HCT116 (cell line): ENCODE measurements around the gene PCNT. TPM values are rescaled to one million over a fixed set of nuclear protein-coding genes. Genes with fewer than 3 reads are reported as not detected.
A peak's percentile ranks its signal among the peaks of the same experiment; 100 is the strongest.

Experiments
- ATAC-seq: fragments of 200-7000 bp; cut with Tn5 transposase; 2 replicates; pipeline ENCODE4 v1.9.1; 2020; ENCODE audit warnings: mild to moderate bottlenecking, moderate library complexity
- BruUV-seq: library from RNA; stranded (reverse); fragments of 400-500 nt; replicated peaks from 2 replicates; lab custom pipeline; 2021; lab: Mats Ljungman, UMichigan
- CTCF ChIA-PET: fragments of 300-600 bp; sonication (Branson Sonifier 250); formaldehyde crosslinking; loops from one replicate; lab custom pipeline; 2021; ENCODE audit warnings: antibody characterized with exemption; lab: Charles Lee
- POLR2A ChIA-PET: fragments of 300-600, 350-600 bp; sonication (Branson Sonifier 250); formaldehyde crosslinking; loops from one replicate; lab custom pipeline; 2021; ENCODE audit warnings: antibody characterized with exemption; lab: Charles Lee
- RAD21 ChIA-PET, 2 experiments: fragments of 300-600 bp; sonication (Branson Sonifier 250); formaldehyde crosslinking; loops; one replicate each; lab custom pipeline; 2023; ENCODE audit warnings: low total read pairs in 2 of 2; ENCODE audit not compliant: uncharacterized antibody in 2 of 2, unreplicated experiment in 2 of 2, low non-redundant PET in 1 of 2; lab: Charles Lee
- DNase-seq: peaks from one replicate; pipeline ENCODE4 v3.0.0-alpha.2; 2010; ENCODE audit warnings: low read depth, low spot score
- H2AFZ ChIP-seq: fragments of 200-600 bp; shearing (Covaris generic), sonication (generic); 2 replicates; pipeline ENCODE4 v1.6.1; 2017; ENCODE audit warnings: low read depth, mixed run types, mixed read lengths, antibody characterized with exemption, low read length; ENCODE audit not compliant: poor library complexity, severe bottlenecking
- H3K27ac ChIP-seq: 2 replicates; pipeline ENCODE4 v1.5.1; 2012; ENCODE audit warnings: low read depth, low read length
- H3K27me3 ChIP-seq: fragments of 200-600 bp; sonication (generic); 2 replicates; pipeline ENCODE4 v1.6.1; 2016; ENCODE audit warnings: mixed run types, low read length, mixed read lengths; ENCODE audit not compliant: insufficient read depth
- H3K36me3 ChIP-seq, 2 experiments: fragments of 200-500 bp in 1 of 2; fragments of 200-600 bp in 1 of 2; sonication (Bioruptor generic) in 1 of 2; sonication (generic) in 1 of 2; 2 replicates each; pipeline versions ENCODE4 v1.5.1 to v1.6.1; 2014 to 2016; ENCODE audit warnings: low read length in 2 of 2, inconsistent platforms in 1 of 2, mixed read lengths in 1 of 2, mixed run types in 1 of 2; ENCODE audit not compliant: insufficient read depth in 2 of 2, control insufficient read depth in 1 of 2
- H3K4me1 ChIP-seq, 2 experiments: fragments of 200-600 bp in 1 of 2; sonication (generic) in 1 of 2; 2 replicates each; pipeline versions ENCODE4 v1.5.1 to v1.6.1; 2012 to 2017; ENCODE audit warnings: low read length in 2 of 2, inconsistent platforms in 1 of 2, mild to moderate bottlenecking in 1 of 2, mixed read lengths in 1 of 2, mixed run types in 1 of 2, moderate library complexity in 1 of 2; ENCODE audit not compliant: insufficient read depth in 2 of 2, control insufficient read depth in 1 of 2
- H3K4me2 ChIP-seq: fragments of 200-600 bp; sonication (generic); 2 replicates; pipeline ENCODE4 v1.6.1; 2017; ENCODE audit warnings: mixed run types, low read length, mixed read lengths
- H3K4me3 ChIP-seq, 2 experiments: fragments of 200-600 bp in 1 of 2; sonication (generic) in 1 of 2; replicated peaks in 1 of 2; 2 replicates each; pipeline ENCODE4 v1.5.1; 2011 to 2016; ENCODE audit warnings: low read length in 2 of 2, control low read depth in 1 of 2, low read depth in 1 of 2, mild to moderate bottlenecking in 1 of 2, mixed read lengths in 1 of 2, mixed run types in 1 of 2
- H3K79me2 ChIP-seq: fragments of 200-600 bp; sonication (generic); 2 replicates; pipeline ENCODE4 v1.6.1; 2017; ENCODE audit warnings: mild to moderate bottlenecking, mixed run types, low read length, moderate library complexity, mixed read lengths; ENCODE audit not compliant: insufficient read depth
- H3K9ac ChIP-seq: fragments of 200-600 bp; sonication (generic); 2 replicates; pipeline ENCODE4 v1.6.1; 2016; ENCODE audit warnings: low read length, mixed read lengths
- H3K9me2 ChIP-seq: fragments of 200-600 bp; sonication (generic), shearing (Covaris generic); 2 replicates; pipeline ENCODE4 v1.6.1; 2017; ENCODE audit warnings: mixed run types, mild to moderate bottlenecking, moderate library complexity; ENCODE audit not compliant: insufficient read depth
- H3K9me3 ChIP-seq, 2 experiments: fragments of 200-500 bp in 1 of 2; fragments of 200-600 bp in 1 of 2; sonication (Bioruptor generic) in 1 of 2; sonication (generic) in 1 of 2; 2 replicates each; pipeline ENCODE4 v1.6.1; 2014 to 2017; ENCODE audit warnings: low read length in 2 of 2, mixed read lengths in 2 of 2, inconsistent platforms in 1 of 2, low read depth in 1 of 2, mild to moderate bottlenecking in 1 of 2, mixed run types in 1 of 2, moderate library complexity in 1 of 2; ENCODE audit not compliant: control insufficient read depth in 1 of 2, insufficient read depth in 1 of 2
- H4K20me1 ChIP-seq: fragments of 200-600 bp; sonication (generic), shearing (Covaris generic); 2 replicates; pipeline ENCODE4 v1.6.1; 2017; ENCODE audit warnings: mixed run types, mild to moderate bottlenecking, moderate library complexity; ENCODE audit not compliant: insufficient read depth
- ATF3 ChIP-seq: IDR thresholded peaks from 2 replicates; pipeline ENCODE4 v1.6.1; 2012
- CTCF ChIP-seq, 3 experiments: fragments of 200-600 bp in 1 of 3; sonication (generic) in 1 of 3; IDR thresholded peaks in 2 of 3; conservative IDR thresholded peaks in 1 of 3; 2 replicates each; pipeline ENCODE4 v1.5.1; 2012 to 2017; ENCODE audit warnings: low read depth in 2 of 3, low read length in 2 of 3, antibody characterized with exemption in 1 of 3, borderline replicate concordance in 1 of 3, control low read depth in 1 of 3, mild to moderate bottlenecking in 1 of 3, mixed read lengths in 1 of 3, mixed run types in 1 of 3, moderate library complexity in 1 of 3; ENCODE audit not compliant: insufficient read depth in 1 of 3
- EZH2phosphoT487 ChIP-seq: fragments of 200-600 bp; IDR thresholded peaks from 2 replicates; pipeline ENCODE4 v1.6.1; 2018; ENCODE audit warnings: antibody characterized with exemption, borderline replicate concordance
- JUND ChIP-seq: IDR thresholded peaks from 2 replicates; pipeline ENCODE4 v1.6.1; 2012
- MAX ChIP-seq: IDR thresholded peaks from 2 replicates; pipeline ENCODE4 v1.6.1; 2012
- POLR2A ChIP-seq: IDR thresholded peaks from 2 replicates; pipeline ENCODE4 v1.7.0; 2011; ENCODE audit warnings: borderline replicate concordance; ENCODE audit not compliant: insufficient read depth, insufficient read length; ENCODE audit errors: extremely low read depth
- POLR2AphosphoS5 ChIP-seq: IDR thresholded peaks from 2 replicates; pipeline ENCODE4 v1.6.1; 2011; ENCODE audit warnings: mild to moderate bottlenecking, low read depth, low read length, moderate library complexity
- RAD21 ChIP-seq: IDR thresholded peaks from 2 replicates; pipeline ENCODE4 v1.6.1; 2012; ENCODE audit warnings: low read depth, mild to moderate bottlenecking
- SIN3A ChIP-seq: IDR thresholded peaks from 2 replicates; pipeline ENCODE4 v1.6.1; 2012; ENCODE audit warnings: low read depth
- SRF ChIP-seq: IDR thresholded peaks from 2 replicates; pipeline ENCODE4 v1.6.1; 2012; ENCODE audit warnings: low read depth
- YY1 ChIP-seq: IDR thresholded peaks from 2 replicates; pipeline ENCODE4 v1.6.1; 2011; ENCODE audit warnings: low read length, low read depth, moderate library complexity, mild to moderate bottlenecking; ENCODE audit not compliant: insufficient replicate concordance; ENCODE audit errors: extremely low read depth
- intact Hi-C: fragments of 100-400 bp; cut with micrococcal nuclease; formaldehyde crosslinking; loops from 2 replicates; pipeline ENCODE4 v1.10.0; 2022
- total RNA-seq: library from RNA; stranded (reverse); gene quantifications from one replicate; pipeline ENCODE4 v1.2.1, GENCODE V29; 2021; ENCODE audit not compliant: unreplicated experiment

Gene PCNT
- total RNA-seq, 1 experiment from 2014 or later = 43.6 TPM

GRCh38 chr21:46284733-46285132 lies 39.2 kb upstream of the PCNT start:
- no peak for TF ChIP-seq MAX
- TF ChIP-seq SIN3A = no peak
- TF ChIP-seq EZH2phosphoT487 = no peak
- TF ChIP-seq ATF3 = no peak
- TF ChIP-seq POLR2A = no peak
- TF ChIP-seq RAD21 = no peak
- no peak for TF ChIP-seq YY1
- no peak for TF ChIP-seq CTCF (IDR thresholded peaks at IDR 0.05 in 2 of 3, conservative IDR thresholded peaks at IDR 0.05 in 1 of 3; ENCODE audit: borderline replicate concordance in 1 of 3, insufficient read depth in 1 of 3, low read depth in 2 of 3, low read length in 2 of 3)
- no peak for TF ChIP-seq POLR2AphosphoS5
- no peak for TF ChIP-seq SRF
- no peak for TF ChIP-seq JUND
- Histone ChIP-seq H3K27me3 (no peaks in the 10 kb centered on the region), H3K27ac (peak overlapping the region; percentile 95; the same call in 1 of the 2 replicates), H3K79me2 (peaks cover 68% of the 10 kb centered on the region), H3K4me3 (peak overlapping the region; percentile 72 to 100), H3K9ac (peak overlapping the region; percentile 94; the same call in 1 of the 2 replicates), H4K20me1 (no peaks in the 10 kb centered on the region), H3K9me3 (no peaks in the 10 kb centered on the region), H3K9me2 (no peaks in the 10 kb centered on the region), H2AFZ (no peak overlapping the region), H3K4me2 (peak overlapping the region; percentile 96), H3K36me3 (peaks cover 30 to 34% of the 10 kb centered on the region in 2 experiments; a peak in 3 of 4 replicates), H3K4me1 (peaks cover 11 to 17% of the 10 kb centered on the region in 2 experiments)
- DNase-seq (no peak), ATAC-seq (no peak)
- ChIA-PET CTCF (no interaction called here), RAD21 (no interaction called here), POLR2A (no interaction called here)
- intact Hi-C loops = loop anchor here (10.0 kb wide), 1 partner anchor 140 kb away; no protein-coding TSS in a partner anchor
- no TSS peak for BruUV-seq
